Subcutaneous adipose tissue (tissue), 4 donors: ENCODE data around the gene ITCH. TPM values are rescaled to one million over a fixed set of nuclear protein-coding genes. Genes with fewer than 3 reads are reported as not detected.

Experiments used
- CTCF ChIP-seq: fragments of 450-650 bp; IDR thresholded peaks from one replicate; pipeline ENCODE4 v1.5.1; 2016; ENCODE audit warnings: low read depth, mild to moderate bottlenecking, control low read depth, antibody characterized with exemption, moderate library complexity
- total RNA-seq, 4 donors: library from RNA; depleted of rRNA; stranded (reverse); fragments of >200 nt; gene quantifications; one replicate each; pipeline ENCODE4 v1.1.0, GENCODE V29; 2016

The ITCH gene
- total RNA-seq, 4 donors from 2014 or later, result 59.0 to 178 (median 74.2) TPM

GRCh38 chr20:34373445-34373844 lies 10.4 kb downstream of the ITCH start:
- no peak for TF ChIP-seq CTCF

GRCh38 chr20:34374209-34374760 lies 11.2 kb downstream of the ITCH start:
- no peak for TF ChIP-seq CTCF

GRCh38 chr20:34375977-34376430 lies 12.9 kb downstream of the ITCH start:
- no peak for TF ChIP-seq CTCF

GRCh38 chr20:34377072-34377847 lies 14.2 kb downstream of the ITCH start:
- TF ChIP-seq CTCF, result no peak

- no peak for TF ChIP-seq CTCF
Measured at GRCh38 chr20:34382174-34382573, 19.1 kb downstream of the ITCH start.

GRCh38 chr20:34385464-34385863 lies 22.4 kb downstream of the ITCH start:
- no peak for TF ChIP-seq CTCF

GRCh38 chr20:34388000-34388399 lies 24.9 kb downstream of the ITCH start:
- no peak for TF ChIP-seq CTCF
